Natural killer cell (primary cell): ENCODE measurements around the gene TAS2R60. TPM values are rescaled to one million over a fixed set of nuclear protein-coding genes. Genes with fewer than 3 reads are reported as not detected.

Experiments
- ATAC-seq, 3 donors: fragments of 150-1000 bp in 2 of 3; fragments of 200-7000 bp in 1 of 3; cut with Tn5 transposase; 1 replicate in 1 of 3; 2 replicates in 2 of 3; pipeline ENCODE4 v1.10.0; 2021; ENCODE audit warnings: mild to moderate bottlenecking in 2 of 3, moderate library complexity in 2 of 3
- DNase-seq, 2 donors: peaks; one replicate each; pipeline versions ENCODE4 v3.0.0 to v3.0.0-alpha.2; 2013 to 2021; ENCODE audit warnings: mixed read lengths in 1 of 2
- H3K27ac ChIP-seq: one replicate; pipeline ENCODE4 v1.5.1; 2013; ENCODE audit warnings: mild to moderate bottlenecking, low read length
- H3K27me3 ChIP-seq: one replicate; pipeline ENCODE4 v1.6.1; 2013; ENCODE audit warnings: low read length; ENCODE audit not compliant: control insufficient read depth, insufficient read depth
- H3K36me3 ChIP-seq: one replicate; pipeline ENCODE4 v1.6.1; 2013; ENCODE audit warnings: low read length; ENCODE audit not compliant: control insufficient read depth, insufficient read depth
- H3K4me1 ChIP-seq: one replicate; pipeline ENCODE4 v1.6.1; 2013; ENCODE audit warnings: low read length; ENCODE audit not compliant: control insufficient read depth, insufficient read depth
- H3K4me3 ChIP-seq: one replicate; pipeline ENCODE4 v1.5.1; 2013; ENCODE audit warnings: low read length
- H3K9me3 ChIP-seq: one replicate; pipeline ENCODE4 v1.6.1; 2013; ENCODE audit warnings: low read length; ENCODE audit not compliant: control insufficient read depth, insufficient read depth
- H3K27ac Mint-ChIP-seq, 2 donors: one replicate each; pipeline ENCODE4 v1.8.0; 2022; ENCODE audit warnings: mild to moderate bottlenecking in 2 of 2, mixed read lengths in 2 of 2, moderate library complexity in 1 of 2
- H3K27me3 Mint-ChIP-seq, 2 donors: one replicate each; pipeline ENCODE4 v1.8.0; 2022; ENCODE audit warnings: low read depth in 2 of 2, mixed read lengths in 2 of 2
- H3K36me3 Mint-ChIP-seq: one replicate; pipeline ENCODE4 v1.8.0; 2022; ENCODE audit warnings: mixed read lengths
- H3K4me1 Mint-ChIP-seq, 2 donors: one replicate each; pipeline ENCODE4 v1.8.0; 2022; ENCODE audit warnings: mixed read lengths in 2 of 2
- H3K4me3 Mint-ChIP-seq: one replicate; pipeline ENCODE4 v1.8.0; 2022; ENCODE audit warnings: mild to moderate bottlenecking, moderate library complexity, mixed read lengths
- H3K9me3 Mint-ChIP-seq, 2 donors: one replicate each; pipeline ENCODE4 v1.8.0; 2022; ENCODE audit warnings: mixed read lengths in 2 of 2
- CTCF ChIP-seq: fragments of 200-600 bp; IDR thresholded peaks from one replicate; pipeline ENCODE4 v1.8.0; 2022; ENCODE audit warnings: antibody characterized with exemption
- WGBS: methylation state at CpG from one replicate; pipeline ENCODE4 v1.1.7; 2013; ENCODE audit warnings: missing lambda C conversion rate; ENCODE audit not compliant: insufficient coverage; 5-methylcytosine and 5-hydroxymethylcytosine counted together
- intact Hi-C: fragments of 100-400 bp; cut with micrococcal nuclease; formaldehyde crosslinking; loops from one replicate; pipeline ENCODE4 v1.14.2; 2022
- total RNA-seq, 4 donors: library from RNA; stranded (reverse); fragments of 120-200 nt in 1 of 4; gene quantifications; one replicate each; pipeline versions ENCODE4 v1.2.3 to v1.2.4, GENCODE V29; 2013 to 2022

Gene TAS2R60
- total RNA-seq, 3 donors from 2014 or later (not counting 1 experiment from before 2014, with no cell fraction given) = 0.40 TPM; not detected in 2

- ATAC-seq = no peak
- 89% methylated on average over 1 of the region's 1 CpG for WGBS
Observed at GRCh38 chr7:143459359-143459758, 16.1 kb downstream of the TAS2R60 start.

GRCh38 chr7:143460271-143460979 lies 17.2 kb downstream of the TAS2R60 start:
- Mint-ChIP-seq H3K9me3 (no peaks in the 10 kb centered on the region), H3K4me3 (no peak overlapping the region), H3K36me3 (no peaks in the 10 kb centered on the region), H3K27me3 (peaks cover 8 to 23% of the 10 kb centered on the region in 2 donors), H3K4me1 (no peaks in the 10 kb centered on the region), H3K27ac (no peak overlapping the region)
- Histone ChIP-seq H3K4me3 (no peak overlapping the region), H3K4me1 (no peaks in the 10 kb centered on the region), H3K9me3 (no peaks in the 10 kb centered on the region), H3K36me3 (no peaks in the 10 kb centered on the region), H3K27me3 (no peaks in the 10 kb centered on the region), H3K27ac (no peak overlapping the region)
- WGBS = 83% methylated on average over 3 of the region's 4 CpGs
- ATAC-seq = no peak
- intact Hi-C loops = no loop called here
- DNase-seq = no peak
- TF ChIP-seq CTCF = no peak

More at GRCh38 chr7:143459359-143459758, 16.1 kb downstream of the TAS2R60 start:
- DNase-seq = no peak
- Mint-ChIP-seq H3K27me3 (peaks cover 2 to 23% of the 10 kb centered on the region in 2 donors), H3K36me3 (no peaks in the 10 kb centered on the region), H3K4me1 (no peaks in the 10 kb centered on the region), H3K4me3 (no peak overlapping the region), H3K27ac (no peak overlapping the region), H3K9me3 (no peaks in the 10 kb centered on the region)
- Histone ChIP-seq H3K27ac (no peak overlapping the region), H3K4me1 (no peaks in the 10 kb centered on the region), H3K36me3 (no peaks in the 10 kb centered on the region), H3K4me3 (no peak overlapping the region), H3K27me3 (no peaks in the 10 kb centered on the region), H3K9me3 (no peaks in the 10 kb centered on the region)
- intact Hi-C loops = no loop called here
- no peak for TF ChIP-seq CTCF

GRCh38 chr7:143462045-143462444 lies 18.8 kb downstream of the TAS2R60 start:
- no peaks in the 10 kb centered on the region for H3K27me3 ChIP-seq

More at GRCh38 chr7:143462045-143462444, 18.8 kb downstream of the TAS2R60 start:
- H3K4me3 Mint-ChIP-seq = no peak overlapping the region
- Histone ChIP-seq H3K36me3 (no peaks in the 10 kb centered on the region), H3K27ac (no peak overlapping the region), H3K4me1 (no peaks in the 10 kb centered on the region), H3K9me3 (no peaks in the 10 kb centered on the region), H3K4me3 (no peak overlapping the region)
- ATAC-seq (no peak), DNase-seq (no peak)
- no peak for TF ChIP-seq CTCF
- no peak overlapping the region for H3K27ac Mint-ChIP-seq
- no peaks in the 10 kb centered on the region for H3K36me3 Mint-ChIP-seq
- WGBS = 94% methylated on average over 3 of the region's 3 CpGs
- H3K9me3 Mint-ChIP-seq = no peaks in the 10 kb centered on the region
- peaks cover 12 to 19% of the 10 kb centered on the region in 2 donors for H3K27me3 Mint-ChIP-seq
- H3K4me1 Mint-ChIP-seq = no peaks in the 10 kb centered on the region
- intact Hi-C loops = no loop called here
